Measurements from ENCODE around the gene TRIM2.

Gene TRIM2

GRCh38 chr4:153332936-153333335 lies 128.7 kb downstream of the TRIM2 start:
- no peak for DNase-seq (ENCODE audit: low read depth)

GRCh38 chr4:153333874-153334273 lies 129.6 kb downstream of the TRIM2 start:
- no peak for DNase-seq (ENCODE audit: low read depth)

- DNase-seq (ENCODE audit: low read depth): no peak
Measured at GRCh38 chr4:153335665-153336064, 131.4 kb downstream of the TRIM2 start.

GRCh38 chr4:153337686-153338085 lies 133.4 kb downstream of the TRIM2 start:
- DNase-seq (ENCODE audit: low read depth): no peak

- DNase-seq (ENCODE audit: low read depth): no peak
Measured at GRCh38 chr4:153341575-153342090, 137.4 kb downstream of the TRIM2 start.

GRCh38 chr4:153342751-153343552 lies 138.7 kb downstream of the TRIM2 start:
- no peak for DNase-seq (ENCODE audit: low read depth)

- no peak for DNase-seq (ENCODE audit: low read depth)
Measured at GRCh38 chr4:153344131-153345011, 140.1 kb downstream of the TRIM2 start, which contains the start of gene MND1. MND1 (plus strand) TSS chr4:153344688; CDS start chr4:153344738, 50 bp downstream.

GRCh38 chr4:153345012-153345981 lies 141.1 kb downstream of the TRIM2 start:
- DNase-seq (ENCODE audit: low read depth): peak; percentile 57

- DNase-seq (ENCODE audit: low read depth): no peak
Measured at GRCh38 chr4:153346031-153346430, 141.8 kb downstream of the TRIM2 start.

- no peak for DNase-seq (ENCODE audit: low read depth)
Measured at GRCh38 chr4:153346563-153346962, 142.3 kb downstream of the TRIM2 start.

- no peak for DNase-seq (ENCODE audit: low read depth)
Measured at GRCh38 chr4:153347117-153347516, 142.9 kb downstream of the TRIM2 start.

- DNase-seq (ENCODE audit: low read depth): no peak
Measured at GRCh38 chr4:153348006-153348405, 143.8 kb downstream of the TRIM2 start.

GRCh38 chr4:153349206-153349805 lies 145.1 kb downstream of the TRIM2 start:
- no peak for DNase-seq (ENCODE audit: low read depth)

- no peak for DNase-seq (ENCODE audit: low read depth)
Measured at GRCh38 chr4:153362184-153362583, 157.9 kb downstream of the TRIM2 start.

GRCh38 chr4:153364061-153364460 lies 159.8 kb downstream of the TRIM2 start:
- no peak for DNase-seq (ENCODE audit: low read depth)

- DNase-seq (ENCODE audit: low read depth): no peak
Measured at GRCh38 chr4:153365003-153365402, 160.8 kb downstream of the TRIM2 start.

- DNase-seq (ENCODE audit: low read depth): no peak
Measured at GRCh38 chr4:153366486-153366885, 162.2 kb downstream of the TRIM2 start.

GRCh38 chr4:153367092-153367491 lies 162.8 kb downstream of the TRIM2 start:
- DNase-seq (ENCODE audit: low read depth): no peak

GRCh38 chr4:153369021-153369420 lies 164.8 kb downstream of the TRIM2 start:
- no peak for DNase-seq (ENCODE audit: low read depth)

GRCh38 chr4:153371701-153372234 lies 167.5 kb downstream of the TRIM2 start:
- no peak for DNase-seq (ENCODE audit: low read depth)

Measured in HS-5 (cell line).